HG03521 (cell line): ENCODE measurements around the gene FBLIM1.

ENCODE experiments used
- ATAC-seq: cut with Tn5 transposase; IDR thresholded peaks from one replicate; pipeline ENCODE4 v1.9.1; 2021; ENCODE audit warnings: mild to moderate bottlenecking, moderate library complexity; ENCODE audit not compliant: unreplicated experiment

The FBLIM1 gene

DNA sequence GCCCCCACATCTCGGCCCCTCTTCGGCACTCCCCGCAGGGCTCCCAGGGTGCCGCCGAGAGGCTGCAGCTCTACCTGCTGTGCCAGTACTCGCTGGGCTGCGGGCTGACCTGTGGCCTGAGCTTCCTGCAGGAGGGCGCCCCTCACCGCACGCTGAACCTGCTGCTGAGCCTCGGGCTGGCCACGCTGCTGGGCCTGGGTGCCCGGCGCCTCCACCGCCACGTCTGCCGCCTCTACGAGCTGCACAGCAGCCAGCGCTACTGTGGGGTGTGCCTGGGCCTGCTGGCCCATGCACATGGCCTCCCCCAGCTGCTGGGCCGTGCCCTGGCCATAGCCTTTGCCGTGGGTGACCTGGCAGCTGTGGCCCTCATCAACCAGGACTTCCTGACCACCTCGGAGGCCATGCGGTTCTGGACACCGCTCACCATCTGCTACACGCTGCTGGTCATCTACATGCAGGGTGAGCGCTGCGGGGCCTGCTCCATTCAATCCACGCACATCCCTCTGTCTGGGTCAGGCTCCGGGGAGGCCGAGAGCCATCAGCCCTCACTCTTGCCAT, 14.4 kb upstream of the FBLIM1 start:
- ATAC-seq, result no peak

DNA sequence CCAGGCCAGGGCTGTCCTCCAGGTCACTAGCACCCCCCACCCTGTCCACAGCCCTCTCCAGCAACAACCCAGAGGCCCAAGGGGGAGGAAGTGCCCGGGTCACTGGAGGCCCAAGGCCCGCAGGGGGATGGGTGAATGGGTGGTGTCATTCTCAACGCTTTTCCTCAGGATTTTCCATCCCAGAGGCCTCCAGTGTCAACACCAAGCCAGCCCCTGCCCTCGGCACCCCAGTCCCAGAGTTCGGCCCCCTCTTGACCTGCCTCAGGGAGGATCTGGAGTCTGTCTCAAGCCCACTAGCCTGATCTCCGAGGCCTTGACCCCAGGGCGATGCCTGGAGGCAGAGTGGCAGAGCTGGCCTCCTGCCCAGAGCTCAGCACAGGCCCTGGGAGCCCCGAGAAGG, 11.2 kb upstream of the FBLIM1 start:
- no peak for ATAC-seq

- no peak for ATAC-seq
These were observed 10.3 kb upstream of the FBLIM1 start for GRCh38 chr1:15748264-15748663.

GRCh38 chr1:15748690-15749398, 9.8 kb upstream of the FBLIM1 start:
- no peak for ATAC-seq

DNA sequence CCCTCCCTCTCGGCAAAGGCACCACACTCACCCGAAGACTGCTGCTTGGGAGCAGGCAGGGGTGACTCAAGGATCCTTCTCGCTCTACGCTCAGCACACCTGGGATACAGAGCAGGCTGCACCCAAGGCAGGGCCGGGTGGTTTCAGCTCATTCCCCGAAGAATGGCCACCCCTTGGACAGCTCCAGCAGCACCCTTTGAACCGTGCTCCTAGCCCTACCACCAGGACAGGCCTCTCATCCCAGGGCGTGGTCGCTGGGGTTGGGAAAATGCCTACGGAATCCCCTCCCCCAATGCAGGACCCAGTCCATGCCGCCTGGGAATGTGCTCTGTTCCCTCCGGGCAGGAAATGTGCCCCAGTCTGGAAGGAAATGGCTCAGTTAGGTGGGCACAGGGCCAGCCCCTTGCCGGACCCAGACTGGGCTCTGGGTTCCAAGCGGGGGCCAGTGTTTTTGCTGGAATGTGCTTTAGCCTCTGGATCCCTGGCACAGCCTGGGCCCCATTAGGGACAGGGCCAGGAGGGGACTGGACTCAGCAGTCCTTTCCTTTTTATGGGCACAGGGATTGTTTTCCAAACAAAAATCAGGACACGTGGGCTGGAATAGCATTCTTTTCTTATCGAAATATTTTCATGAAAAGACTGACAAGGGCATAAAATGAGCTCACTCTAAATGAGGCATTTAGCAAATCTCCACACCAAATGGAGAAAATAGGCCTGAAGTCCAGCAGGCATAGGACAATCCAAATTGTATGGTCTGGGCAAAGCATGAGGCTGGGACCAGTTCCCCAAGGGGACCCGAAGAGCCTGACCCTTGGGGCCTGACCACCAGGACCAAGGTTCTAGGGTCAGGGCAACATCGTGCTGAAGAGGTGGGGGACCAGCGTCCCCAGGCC, 8.9 kb upstream of the FBLIM1 start:
- no peak for ATAC-seq

DNA sequence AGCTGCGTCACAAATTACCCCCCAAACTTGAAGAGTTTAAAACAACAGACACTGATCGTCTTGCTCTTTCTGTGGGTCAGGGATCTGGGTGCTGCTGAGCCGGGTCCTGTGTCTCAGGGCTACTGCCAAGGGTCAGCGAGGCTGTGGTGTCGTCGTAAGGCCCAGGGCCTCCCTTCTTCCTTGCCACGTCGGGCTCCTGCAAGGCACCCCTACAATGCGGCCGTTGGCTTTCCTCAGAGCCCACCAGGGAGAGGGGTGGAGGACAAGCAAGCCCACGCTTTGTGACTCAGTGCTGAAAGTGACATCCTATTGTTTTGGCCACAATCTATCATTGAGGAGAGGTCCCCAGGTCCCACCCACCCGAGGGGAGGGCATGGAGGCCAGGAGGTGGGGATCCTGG, 7.7 kb upstream of the FBLIM1 start:
- no peak for ATAC-seq

DNA sequence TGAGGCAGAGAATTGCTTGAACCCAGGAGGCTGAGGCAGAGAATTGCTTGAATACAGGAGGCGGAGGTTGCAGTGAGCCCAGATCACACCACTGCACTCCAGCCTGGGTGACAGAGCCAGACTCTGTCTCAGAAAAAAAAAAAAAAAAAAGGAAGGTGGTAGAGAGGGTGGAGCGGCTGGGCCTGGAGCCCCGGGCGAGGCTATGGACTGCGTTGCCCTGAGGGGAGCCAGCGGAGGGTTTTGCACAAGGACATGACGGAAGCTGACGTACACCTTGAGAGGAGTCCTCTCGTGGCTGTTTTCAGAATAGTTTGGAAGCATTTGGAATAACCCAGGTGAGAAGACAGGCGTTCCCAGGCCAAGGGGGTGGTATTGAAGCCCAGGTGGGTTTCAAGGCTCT, 6.9 kb upstream of the FBLIM1 start:
- no peak for ATAC-seq

- ATAC-seq, result no peak
These were observed 4.8 kb upstream of the FBLIM1 start for GRCh38 chr1:15753776-15754175.

GRCh38 chr1:15755021-15755645, 3.5 kb upstream of the FBLIM1 start:
- no peak for ATAC-seq

- no peak for ATAC-seq
These were observed 3.0 kb upstream of the FBLIM1 start for GRCh38 chr1:15755646-15756040.

- no peak for ATAC-seq
These were observed 2.2 kb upstream of the FBLIM1 start for GRCh38 chr1:15756143-15757015.

DNA sequence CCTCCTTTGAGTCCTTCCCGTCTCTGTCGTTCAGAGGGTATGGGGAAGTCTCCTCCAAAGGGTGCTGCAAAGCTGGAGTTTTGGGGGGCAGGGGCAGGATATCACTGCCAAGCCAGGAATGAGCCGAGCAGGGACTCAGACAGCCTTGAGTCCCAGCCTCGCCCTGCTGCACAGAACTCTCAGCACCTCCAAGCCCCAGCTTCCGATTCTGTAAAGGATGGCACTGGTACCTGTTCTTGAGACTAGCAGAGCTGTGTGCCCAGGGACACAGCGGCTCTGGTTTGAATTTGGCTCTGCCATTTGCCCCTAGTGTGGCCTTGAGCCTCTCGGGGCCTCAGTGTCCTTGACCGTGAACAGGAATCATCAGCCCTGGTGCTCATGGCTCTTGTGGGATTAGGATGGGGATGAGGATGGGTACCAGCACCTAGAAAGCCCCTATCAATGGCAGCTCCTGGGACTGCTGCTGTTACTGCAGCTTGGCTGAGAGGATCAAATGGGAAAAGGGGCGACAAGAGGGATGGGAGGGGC, 1.5 kb upstream of the FBLIM1 start:
- no peak for ATAC-seq

DNA sequence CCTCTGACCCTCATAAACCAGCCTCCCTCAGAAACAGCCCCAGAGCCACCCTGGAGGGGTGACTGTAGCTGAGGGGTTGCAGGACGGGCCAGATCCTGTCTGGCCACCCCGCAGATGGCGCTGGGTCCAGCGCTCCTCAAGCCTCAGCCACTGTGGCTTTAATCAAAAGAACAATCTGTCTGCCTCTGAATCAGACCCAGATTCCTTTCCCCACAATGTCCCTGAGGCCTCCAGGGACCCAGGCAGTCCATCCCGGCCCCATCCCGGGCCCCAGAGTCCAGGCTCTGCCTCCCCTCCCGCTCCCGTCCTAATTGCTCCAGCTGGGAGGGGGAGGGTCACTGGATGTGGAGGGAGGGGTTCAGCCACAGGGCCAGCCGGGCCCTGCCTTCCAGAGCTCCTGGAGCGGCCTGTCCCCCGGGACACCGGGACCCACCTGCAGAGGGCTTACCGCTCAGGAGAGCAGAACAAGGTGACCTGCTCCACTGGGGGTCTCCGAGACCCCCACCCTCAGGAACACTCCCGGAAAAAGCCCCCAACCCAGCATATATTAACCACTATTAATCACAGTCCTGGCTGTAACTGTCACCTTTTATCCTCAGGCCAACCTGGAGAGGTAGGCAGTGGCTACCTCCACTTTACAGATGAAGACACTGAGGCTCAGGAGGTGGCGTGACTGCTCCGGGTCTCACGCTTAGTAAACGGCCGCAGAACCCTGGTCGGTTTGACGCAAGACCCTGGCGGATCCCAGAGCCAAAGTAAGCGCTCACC, 836 bp upstream of the FBLIM1 start:
- no peak for ATAC-seq

GRCh38 chr1:15758953-15759661, 512 bp downstream of the FBLIM1 start:
- ATAC-seq, result no peak

DNA sequence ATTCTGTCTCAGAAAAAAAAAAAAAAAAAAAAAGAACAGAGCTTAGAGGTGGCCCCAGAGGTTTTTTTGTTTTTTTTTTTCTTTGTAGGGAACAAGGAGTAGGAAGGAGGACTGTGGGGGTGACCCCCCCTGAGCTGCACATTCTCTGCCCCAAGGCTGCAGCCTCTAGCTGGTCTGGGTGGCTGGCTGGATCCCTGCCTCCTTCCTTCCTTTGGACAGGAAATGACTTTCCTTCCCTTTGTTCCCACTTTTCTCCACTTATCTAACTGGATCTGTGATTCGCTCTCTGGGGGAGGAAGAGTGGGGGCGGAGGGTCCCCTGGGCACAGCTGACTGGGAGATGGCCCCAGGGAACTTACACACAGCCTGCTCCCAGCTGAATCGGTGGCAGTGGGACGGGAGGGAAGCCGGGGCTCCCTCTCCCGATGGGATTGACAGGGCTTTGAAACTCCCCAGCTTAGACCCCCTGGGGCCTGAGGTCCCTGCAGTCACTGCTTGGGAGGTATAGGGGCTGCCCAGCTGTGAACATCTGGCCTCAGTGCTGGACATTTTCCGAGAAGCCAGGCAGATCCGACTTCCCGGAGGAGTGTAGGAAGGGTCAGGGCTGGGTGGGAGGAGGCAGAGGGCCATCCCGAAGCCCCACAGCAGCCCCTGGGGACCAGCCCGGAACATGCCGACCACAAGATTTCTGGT, 2.1 kb downstream of the FBLIM1 start:
- ATAC-seq, result no peak

GRCh38 chr1:15761366-15762128, 3.0 kb downstream of the FBLIM1 start:
- no peak for ATAC-seq

- ATAC-seq, result no peak
These were observed 4.0 kb downstream of the FBLIM1 start for GRCh38 chr1:15762546-15762945.
